ENCODE results near the gene CADPS. TPM values are rescaled to one million over a fixed set of nuclear protein-coding genes. Genes with fewer than 3 reads are reported as not detected.

CADPS gene
- total RNA-seq, 8 experiments from 2014 or later, result 1.6 to 196 (median 90.7) TPM

DNA sequence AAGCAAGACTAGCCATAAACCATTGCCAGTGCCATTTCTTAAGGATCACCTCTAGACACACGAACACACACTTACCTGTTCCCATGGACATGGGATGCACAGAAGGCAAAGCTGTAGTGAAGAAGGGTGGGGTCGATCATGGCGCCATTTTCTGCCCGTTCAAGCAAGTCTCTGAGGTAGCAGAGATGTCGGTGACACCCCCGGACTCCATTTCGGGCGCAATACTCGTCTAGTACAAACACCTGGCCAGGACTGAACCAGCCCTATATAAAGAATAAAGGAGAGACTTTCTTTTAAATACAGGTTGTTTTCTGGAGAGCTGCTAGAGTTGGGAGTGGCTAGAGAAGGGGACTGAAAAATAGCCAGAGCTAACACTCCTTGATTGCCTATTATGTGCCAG lies 342.4 kb downstream of the CADPS start:
- ATAC-seq (replicated peaks in 6 of 8), result no peak
- WGBS, 10 experiments, result 17 to 92% (median 88%) methylated on average over 1 to 8 of the region's 9 CpGs; no CpG with 5 or more reads in 5 of the 10 experiments
- in situ Hi-C loops (cut with MboI; ENCODE audit: low pct_unique_long_range_greater_than_20kb in 2 of 9, low sequenced_read_pairs in 9 of 9, unreplicated experiment in 9 of 9), result no loop called here
- Histone ChIP-seq H3K4me1 (replicated peaks in 1 of 2) (peaks cover 0 to under 1% of the 10 kb centered on the region in 2 donors), H3K27ac (no peak overlapping the region), H3K4me3 (no peak overlapping the region)

DNA sequence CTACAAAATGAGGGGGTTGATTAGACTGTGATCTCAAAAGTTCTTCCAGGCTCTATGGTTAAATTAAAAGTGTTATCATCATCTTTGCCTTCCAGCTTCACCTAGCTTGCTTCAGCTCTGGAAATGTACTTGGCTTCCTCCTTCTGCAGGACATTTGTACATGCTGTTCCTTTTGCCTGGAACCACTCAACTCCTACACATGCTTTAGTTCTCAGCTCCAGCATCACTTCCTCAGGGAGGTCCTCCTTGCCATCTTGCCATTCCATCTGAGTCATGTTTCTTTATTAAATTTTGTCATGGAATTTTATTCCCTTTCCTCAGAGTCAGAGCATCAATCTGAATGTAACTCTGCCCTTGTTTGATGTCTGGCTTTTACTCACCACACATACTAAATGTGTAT lies 343.2 kb downstream of the CADPS start:
- in situ Hi-C loops (cut with MboI; ENCODE audit: low pct_unique_long_range_greater_than_20kb in 2 of 9, low sequenced_read_pairs in 9 of 9, unreplicated experiment in 9 of 9), result no loop called here
- ATAC-seq (replicated peaks in 6 of 8), result no peak
- no peaks in the 10 kb centered on the region for H3K4me1 ChIP-seq (replicated peaks in 1 of 2)
- H3K27ac ChIP-seq, result no peak overlapping the region
- H3K4me3 ChIP-seq, result no peak overlapping the region

DNA sequence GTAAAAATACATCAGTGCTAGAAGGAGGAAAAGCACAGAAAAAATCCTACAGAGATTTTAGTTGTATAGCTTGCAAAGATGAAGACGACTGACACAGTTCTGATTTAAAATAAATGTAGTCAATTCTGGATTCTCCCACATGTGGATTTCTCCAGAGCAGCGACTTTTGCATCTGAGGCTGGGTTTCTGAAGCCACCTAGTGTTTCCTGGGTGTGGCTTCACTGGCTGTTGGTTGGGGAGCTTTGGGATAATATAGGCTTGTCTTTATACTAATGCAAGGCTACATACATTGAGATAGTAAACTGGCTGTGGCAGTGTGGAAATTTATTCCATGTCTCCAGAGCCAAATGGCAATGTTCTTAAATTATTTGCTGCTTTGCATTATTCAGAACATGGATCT lies 343.7 kb downstream of the CADPS start:
- Histone ChIP-seq H3K27ac (no peak overlapping the region), H3K4me1 (replicated peaks in 1 of 2) (no peaks in the 10 kb centered on the region), H3K4me3 (no peak overlapping the region)
- 0 to 60% (median 45%) methylated on average over 1 to 2 of the region's 2 CpGs; no CpG with 5 or more reads in 1 of the 10 experiments for WGBS, 10 experiments
- in situ Hi-C loops (cut with MboI; ENCODE audit: low pct_unique_long_range_greater_than_20kb in 2 of 9, low sequenced_read_pairs in 9 of 9, unreplicated experiment in 9 of 9), result no loop called here
- ATAC-seq (replicated peaks in 6 of 8), result peak in 3 of 8 experiments; percentile 41 to 63 (median 50)

DNA sequence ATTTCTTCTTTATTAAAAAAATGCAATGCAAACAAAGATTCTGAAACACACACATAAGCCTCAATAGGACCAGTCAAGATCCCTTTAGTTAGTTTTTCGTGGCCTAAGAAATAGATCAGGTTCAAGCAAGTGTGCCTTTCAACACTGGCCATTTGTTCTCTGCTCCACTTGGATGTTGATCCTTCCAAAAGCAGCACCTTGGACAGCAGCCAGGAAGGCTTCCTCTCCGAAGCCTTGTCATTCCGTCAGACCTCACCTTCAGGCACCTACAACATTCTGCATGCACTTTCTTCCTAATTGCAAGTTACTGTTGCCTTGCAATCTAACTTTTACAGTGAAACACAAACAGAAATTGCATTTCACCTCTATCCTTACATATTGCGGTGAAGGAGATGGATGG lies 346.0 kb downstream of the CADPS start:
- Histone ChIP-seq H3K4me3 (no peak overlapping the region), H3K27ac (no peak overlapping the region), H3K4me1 (replicated peaks in 1 of 2) (no peaks in the 10 kb centered on the region)
- ATAC-seq (replicated peaks in 6 of 8), result no peak
- in situ Hi-C loops (cut with MboI; ENCODE audit: low pct_unique_long_range_greater_than_20kb in 2 of 9, low sequenced_read_pairs in 9 of 9, unreplicated experiment in 9 of 9), result no loop called here
- 0 to 67% (median 29%) methylated on average over 1 to 4 of the region's 4 CpGs; no CpG with 5 or more reads in 1 of the 10 experiments for WGBS, 10 experiments

DNA sequence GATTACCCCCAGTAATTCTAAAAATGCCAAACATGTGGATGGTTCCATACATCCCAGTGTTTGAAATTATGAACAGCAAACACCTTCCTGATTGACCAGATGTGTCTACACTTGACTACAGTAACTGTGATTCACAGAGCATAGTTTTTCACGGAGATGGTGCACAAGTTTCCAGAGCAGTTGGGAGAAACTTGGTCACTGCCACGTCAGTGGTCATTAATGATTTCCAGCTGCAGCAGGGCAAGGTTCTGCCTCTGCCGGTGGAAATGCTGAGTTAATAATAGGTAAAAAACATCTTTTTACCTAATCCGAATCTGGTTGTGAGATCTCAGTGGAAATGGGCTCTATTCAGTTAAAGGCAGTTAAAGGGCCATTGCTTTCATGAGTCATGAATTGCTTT lies 347.7 kb downstream of the CADPS start:
- ATAC-seq (replicated peaks in 6 of 8), result peak in 1 of 8 experiments; percentile 38
- WGBS, 10 experiments, result 0 to 93% (median 50%) methylated on average over 1 to 4 of the region's 4 CpGs; no CpG with 5 or more reads in 2 of the 10 experiments
- in situ Hi-C loops (cut with MboI; ENCODE audit: low pct_unique_long_range_greater_than_20kb in 2 of 9, low sequenced_read_pairs in 9 of 9, unreplicated experiment in 9 of 9), result no loop called here
- no peaks in the 10 kb centered on the region for H3K4me1 ChIP-seq (replicated peaks in 1 of 2)
- H3K27ac ChIP-seq, result no peak overlapping the region
- H3K4me3 ChIP-seq, result no peak overlapping the region

DNA sequence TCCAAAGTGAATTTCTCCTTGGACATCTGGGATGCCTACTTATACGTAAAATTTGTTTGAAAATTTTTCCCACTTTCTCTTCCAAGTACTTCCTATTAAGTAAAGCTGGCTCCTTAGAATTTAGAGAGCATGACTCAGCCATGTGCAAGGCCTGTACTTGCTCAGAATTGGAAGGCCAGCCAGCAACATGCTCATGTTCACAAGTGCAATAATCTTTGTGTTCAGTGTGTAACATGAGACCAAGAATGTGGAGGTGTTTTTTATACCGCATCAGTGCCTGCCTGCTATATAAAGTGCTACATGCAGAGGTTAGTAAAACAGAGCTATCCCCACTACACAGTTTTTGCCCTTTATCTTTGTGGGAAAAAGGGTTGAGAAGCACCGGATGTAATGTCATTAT lies 349.9 kb downstream of the CADPS start:
- Histone ChIP-seq H3K4me3 (no peak overlapping the region), H3K27ac (no peak overlapping the region), H3K4me1 (replicated peaks in 1 of 2) (no peaks in the 10 kb centered on the region)
- in situ Hi-C loops (cut with MboI; ENCODE audit: low pct_unique_long_range_greater_than_20kb in 2 of 9, low sequenced_read_pairs in 9 of 9, unreplicated experiment in 9 of 9), result no loop called here
- 17 to 100% (median 67%) methylated on average over 1 to 3 of the region's 3 CpGs; no CpG with 5 or more reads in 1 of the 10 experiments for whole genome bisulfite sequencing, 10 experiments
- peak in 1 of 8 experiments; percentile 22 for ATAC-seq (replicated peaks in 6 of 8)

DNA sequence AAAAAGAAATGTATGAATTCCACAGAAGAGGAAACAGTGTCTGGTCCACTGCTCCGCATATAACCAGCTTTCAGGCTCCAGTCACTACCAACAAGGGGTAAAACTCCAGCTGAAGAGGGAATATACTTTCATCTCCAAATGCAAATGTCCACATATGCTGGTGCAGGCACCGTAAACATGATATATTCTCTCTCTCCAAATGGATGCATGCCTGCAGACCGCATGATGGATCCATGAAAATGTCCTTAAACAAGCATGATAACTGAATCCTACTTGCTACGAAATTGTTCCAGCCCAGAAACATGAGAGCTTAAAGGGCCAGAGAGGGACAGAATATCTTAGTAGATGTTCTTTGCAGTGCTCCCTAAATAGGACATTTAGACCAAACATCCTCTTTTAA lies 351.5 kb downstream of the CADPS start:
- H3K4me3 ChIP-seq, result no peak overlapping the region
- no peak for ATAC-seq (replicated peaks in 6 of 8)
- H3K27ac ChIP-seq, result no peak overlapping the region
- 0 to 100% (median 80%) methylated on average over 1 to 4 of the region's 4 CpGs for WGBS, 10 experiments
- no peaks in the 10 kb centered on the region for H3K4me1 ChIP-seq (replicated peaks in 1 of 2)
- in situ Hi-C loops (cut with MboI; ENCODE audit: low pct_unique_long_range_greater_than_20kb in 2 of 9, low sequenced_read_pairs in 9 of 9, unreplicated experiment in 9 of 9), result no loop called here

DNA sequence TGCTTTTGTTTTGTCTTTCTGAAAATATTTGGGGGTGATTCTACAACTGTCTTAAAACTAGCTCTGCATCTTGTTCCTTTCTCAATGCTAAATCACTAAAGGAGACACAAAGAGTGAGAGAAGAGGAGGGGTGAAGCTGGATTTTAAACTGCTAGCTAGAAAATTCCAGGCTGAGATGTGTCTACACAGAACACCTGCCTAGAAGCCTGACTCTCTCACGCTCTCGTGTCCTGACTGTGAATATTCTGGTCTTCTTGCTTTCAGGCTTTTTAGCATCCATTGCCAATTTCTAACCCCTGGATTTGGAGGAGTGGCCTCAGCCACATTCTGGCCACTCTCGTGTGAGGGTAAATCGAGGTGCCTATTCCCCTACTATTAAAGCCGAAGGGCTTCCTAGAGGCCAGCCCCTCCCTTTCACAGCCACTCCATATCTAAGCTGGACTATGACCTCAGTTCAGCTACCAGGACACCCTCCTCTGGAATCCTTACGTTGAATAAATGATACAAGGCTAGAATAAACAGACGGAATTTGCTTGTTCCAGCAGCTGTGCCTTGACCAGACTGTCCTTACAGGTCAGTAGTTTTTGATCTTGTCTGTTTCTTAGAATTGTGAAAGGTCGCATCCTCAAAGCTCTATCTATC lies 353.6 kb downstream of the CADPS start:
- 63 to 94% (median 84%) methylated on average over 1 to 6 of the region's 8 CpGs; no CpG with 5 or more reads in 2 of the 10 experiments for WGBS, 10 experiments
- no peaks in the 10 kb centered on the region for H3K4me1 ChIP-seq (replicated peaks in 1 of 2)
- ATAC-seq (replicated peaks in 6 of 8), result no peak
- H3K4me3 ChIP-seq, result no peak overlapping the region
- in situ Hi-C loops (cut with MboI; ENCODE audit: low pct_unique_long_range_greater_than_20kb in 2 of 9, low sequenced_read_pairs in 9 of 9, unreplicated experiment in 9 of 9), result no loop called here
- no peak overlapping the region for H3K27ac ChIP-seq

DNA sequence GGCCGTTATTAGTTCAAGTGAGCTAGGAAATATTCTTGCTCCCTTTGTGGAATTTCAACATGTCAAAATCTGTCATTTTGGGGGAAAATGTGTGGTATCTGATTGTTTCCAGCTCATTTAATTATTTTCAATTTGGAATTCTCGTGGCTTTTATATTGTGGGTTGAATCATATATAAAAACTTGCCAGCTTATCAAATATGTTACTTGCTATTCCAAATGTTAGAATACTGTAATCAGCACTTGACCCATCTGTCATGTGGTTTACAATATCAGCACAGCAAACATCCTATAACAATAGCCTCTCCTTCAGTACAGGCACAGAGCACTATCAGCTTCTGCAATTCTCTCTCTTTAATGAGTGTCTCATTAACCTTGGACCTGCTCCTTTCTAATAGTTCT lies 371.7 kb downstream of the CADPS start:
- H3K4me1 ChIP-seq (replicated peaks in 1 of 2), result no peaks in the 10 kb centered on the region
- 19 to 100% (median 83%) methylated on average over 2 of the region's 2 CpGs; no CpG with 5 or more reads in 2 of the 10 experiments for WGBS, 10 experiments
- no peak overlapping the region for H3K4me3 ChIP-seq
- H3K27ac ChIP-seq, result no peak overlapping the region
- no peak for ATAC-seq (replicated peaks in 6 of 8)
- in situ Hi-C loops (cut with MboI; ENCODE audit: low pct_unique_long_range_greater_than_20kb in 2 of 9, low sequenced_read_pairs in 9 of 9, unreplicated experiment in 9 of 9), result no loop called here

DNA sequence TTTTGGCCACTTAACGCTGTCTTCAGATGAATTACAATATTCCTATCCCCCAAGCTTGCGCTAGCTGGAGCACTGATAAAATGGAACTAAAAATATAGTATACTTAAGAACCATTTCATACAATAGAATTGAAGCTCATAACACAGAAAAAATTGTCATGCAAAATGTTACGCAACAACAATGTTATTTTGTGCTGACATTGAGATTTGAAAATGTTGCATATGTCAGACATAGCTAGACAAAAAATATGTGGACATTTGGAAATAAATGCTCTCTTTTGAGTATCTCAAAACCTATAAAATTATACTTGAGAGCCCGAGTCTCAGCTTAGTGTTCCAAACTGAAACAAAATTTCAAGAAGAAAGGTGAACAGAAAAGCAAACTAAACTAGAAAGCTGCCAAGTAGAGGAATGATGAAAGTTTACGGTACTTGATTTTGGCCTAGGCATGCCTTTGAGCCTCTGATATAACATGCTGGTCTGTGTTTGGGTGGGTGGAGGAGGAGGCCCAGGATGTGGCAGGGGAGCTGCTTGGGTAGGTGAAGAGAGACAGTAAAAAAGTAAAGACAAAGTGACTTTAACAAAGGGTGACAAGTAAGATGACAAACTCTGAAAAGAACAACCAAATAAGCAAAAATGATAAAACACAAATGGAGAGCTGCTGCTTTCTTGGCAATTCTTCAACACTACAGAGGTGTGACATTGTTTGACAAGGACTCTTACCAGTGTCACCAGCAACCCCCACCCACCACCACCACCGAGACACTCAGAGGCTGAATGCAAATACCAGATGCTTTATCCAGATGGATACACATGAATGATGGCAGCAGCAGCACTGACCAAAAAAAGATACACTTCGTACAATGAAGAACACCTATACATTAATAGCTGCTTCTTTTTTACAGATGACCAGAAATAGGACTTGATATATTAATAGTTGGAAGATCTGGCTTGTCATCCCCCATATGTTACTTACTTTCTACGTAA lies 372.6 kb downstream of the CADPS start:
- Histone ChIP-seq H3K4me1 (replicated peaks in 1 of 2) (no peaks in the 10 kb centered on the region), H3K4me3 (no peak overlapping the region), H3K27ac (no peak overlapping the region)
- in situ Hi-C loops (cut with MboI; ENCODE audit: low pct_unique_long_range_greater_than_20kb in 2 of 9, low sequenced_read_pairs in 9 of 9, unreplicated experiment in 9 of 9), result no loop called here
- no peak for ATAC-seq (replicated peaks in 6 of 8)
- 46 to 97% (median 66%) methylated on average over 2 to 8 of the region's 8 CpGs for WGBS, 10 experiments

DNA sequence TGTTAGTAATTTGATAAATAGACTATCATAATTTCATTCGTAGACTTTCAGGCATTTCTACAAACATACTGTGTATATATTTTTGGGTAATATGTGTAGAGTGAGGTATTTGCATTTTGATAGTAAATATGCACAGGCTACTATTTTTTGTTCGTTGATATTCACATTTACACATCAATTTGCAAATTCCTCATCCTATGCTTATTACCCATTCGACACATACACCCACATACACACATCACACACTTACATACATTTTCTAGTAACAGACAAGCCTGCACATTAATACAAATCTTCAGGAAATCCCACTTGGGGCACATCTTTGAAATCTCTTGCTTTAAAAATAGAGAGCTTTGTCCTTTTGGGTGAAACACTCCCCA lies 373.9 kb downstream of the CADPS start:
- no peak overlapping the region for H3K4me3 ChIP-seq
- H3K4me1 ChIP-seq (replicated peaks in 1 of 2), result no peaks in the 10 kb centered on the region
- peak in 3 of 8 experiments; percentile 33 to 81 (median 59) for ATAC-seq (replicated peaks in 6 of 8)
- 0 to 100% (median 63%) methylated on average over 1 to 3 of the region's 3 CpGs; no CpG with 5 or more reads in 2 of the 10 experiments for WGBS, 10 experiments
- in situ Hi-C loops (cut with MboI; ENCODE audit: low pct_unique_long_range_greater_than_20kb in 2 of 9, low sequenced_read_pairs in 9 of 9, unreplicated experiment in 9 of 9), result no loop called here
- H3K27ac ChIP-seq, result no peak overlapping the region

DNA sequence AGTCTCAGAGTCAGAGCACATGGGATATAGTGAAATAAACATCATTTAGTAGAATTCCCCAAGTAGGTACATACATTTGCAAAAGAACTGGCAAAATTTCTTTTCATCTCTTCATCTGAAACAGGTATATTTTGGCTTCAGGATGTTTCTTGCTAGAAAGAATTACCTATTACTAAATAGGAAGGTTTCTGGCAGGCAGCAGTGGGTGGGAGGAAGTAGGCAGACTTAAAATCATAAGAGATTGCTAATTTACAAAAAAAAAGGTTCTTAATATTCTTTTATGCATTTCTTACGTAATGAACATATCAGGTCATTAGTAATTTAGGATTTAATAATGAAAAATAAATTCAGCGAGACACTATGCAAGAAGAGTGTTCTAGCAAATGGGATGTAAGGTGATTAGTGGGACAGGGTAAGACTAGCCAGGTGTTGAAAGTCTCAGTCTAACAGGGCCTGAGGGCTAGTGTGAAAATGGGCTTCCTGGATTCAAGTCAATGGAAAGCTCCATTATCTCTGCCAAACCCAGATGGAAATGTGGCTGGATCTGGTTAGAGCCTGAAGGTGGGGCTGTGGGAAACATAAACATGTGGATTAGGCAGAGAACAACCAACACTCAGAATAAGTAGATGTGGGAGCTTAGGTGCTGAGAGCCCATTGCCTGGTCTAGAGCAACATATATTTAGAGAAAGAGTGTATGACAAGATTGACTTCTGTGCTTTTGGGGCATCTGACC lies 374.5 kb downstream of the CADPS start:
- H3K4me3 ChIP-seq, result no peak overlapping the region
- WGBS, 10 experiments, result 11 to 100% (median 90%) methylated on average over 1 to 2 of the region's 2 CpGs; no CpG with 5 or more reads in 2 of the 10 experiments
- no peak overlapping the region for H3K27ac ChIP-seq
- ATAC-seq (replicated peaks in 6 of 8), result peak in 3 of 8 experiments; percentile 95 to 97 (median 96)
- H3K4me1 ChIP-seq (replicated peaks in 1 of 2), result no peaks in the 10 kb centered on the region
- in situ Hi-C loops (cut with MboI; ENCODE audit: low pct_unique_long_range_greater_than_20kb in 2 of 9, low sequenced_read_pairs in 9 of 9, unreplicated experiment in 9 of 9), result no loop called here

DNA sequence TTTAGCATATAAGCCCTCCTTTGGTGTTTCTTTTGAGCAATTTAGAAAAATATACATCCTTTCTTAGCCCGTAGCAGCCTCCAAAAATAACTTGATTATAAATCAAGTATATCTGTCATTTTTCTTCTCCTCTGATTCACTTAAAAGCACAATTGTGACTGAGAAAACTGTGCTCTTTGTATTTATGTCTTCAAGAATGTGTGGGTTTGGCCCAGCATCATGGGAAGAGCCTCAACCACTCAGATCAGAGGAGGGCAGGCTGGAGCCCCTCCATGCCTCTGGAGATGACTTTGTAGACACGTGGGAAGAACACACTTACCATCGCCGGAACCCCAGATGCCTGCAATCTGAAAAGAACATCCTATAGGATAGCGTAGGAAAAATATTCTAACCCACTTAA lies 378.1 kb downstream of the CADPS start:
- ATAC-seq (replicated peaks in 6 of 8), result no peak
- in situ Hi-C loops (cut with MboI; ENCODE audit: low pct_unique_long_range_greater_than_20kb in 2 of 9, low sequenced_read_pairs in 9 of 9, unreplicated experiment in 9 of 9), result no loop called here
- Histone ChIP-seq H3K27ac (no peak overlapping the region), H3K4me1 (replicated peaks in 1 of 2) (no peaks in the 10 kb centered on the region), H3K4me3 (no peak overlapping the region)
- WGBS, 10 experiments, result 19 to 100% (median 92%) methylated on average over 1 to 5 of the region's 5 CpGs; no CpG with 5 or more reads in 1 of the 10 experiments

Measured in motor neuron (in vitro differentiated cells).